Stimulated activated CD8-positive, alpha-beta memory T cell treated with anti-CD3 and anti-CD28 coated beads, Interleukin-4, amount 100 ng/mL, for 48 hours (primary cell): ENCODE measurements around the gene CDH20.

Experiments
- DNase-seq: peaks from one replicate; pipeline ENCODE4 v3.0.0-alpha.2; 2020

The CDH20 gene

GRCh38 chr18:61432590-61432989 lies 99.4 kb downstream of the CDH20 start:
- DNase-seq = no peak

GRCh38 chr18:61435064-61435652 lies 101.9 kb downstream of the CDH20 start:
- no peak for DNase-seq

- DNase-seq = no peak
Measured at GRCh38 chr18:61443081-61443725, 110.0 kb downstream of the CDH20 start.

- no peak for DNase-seq
Measured at GRCh38 chr18:61448316-61448715, 115.1 kb downstream of the CDH20 start.

GRCh38 chr18:61459896-61460648 lies 126.8 kb downstream of the CDH20 start:
- DNase-seq = no peak

- no peak for DNase-seq
Measured at GRCh38 chr18:61464551-61465142, 131.4 kb downstream of the CDH20 start.

GRCh38 chr18:61466736-61467135 lies 133.5 kb downstream of the CDH20 start:
- DNase-seq = no peak

GRCh38 chr18:61470031-61470674 lies 136.9 kb downstream of the CDH20 start:
- DNase-seq = no peak

- no peak for DNase-seq
Measured at GRCh38 chr18:61471541-61471940, 138.3 kb downstream of the CDH20 start.

- no peak for DNase-seq
Measured at GRCh38 chr18:61471942-61472341, 138.7 kb downstream of the CDH20 start.

GRCh38 chr18:61474341-61474740 lies 141.1 kb downstream of the CDH20 start:
- no peak for DNase-seq

GRCh38 chr18:61474918-61475317 lies 141.7 kb downstream of the CDH20 start:
- no peak for DNase-seq

GRCh38 chr18:61475931-61476330 lies 142.7 kb downstream of the CDH20 start:
- no peak for DNase-seq

GRCh38 chr18:61489334-61489733 lies 156.1 kb downstream of the CDH20 start:
- no peak for DNase-seq

GRCh38 chr18:61496374-61496773 lies 163.1 kb downstream of the CDH20 start:
- DNase-seq = no peak

- DNase-seq = no peak
Measured at GRCh38 chr18:61497422-61497821, 164.2 kb downstream of the CDH20 start.

- DNase-seq = peak; percentile 25
Measured at GRCh38 chr18:61502472-61502871, 169.2 kb downstream of the CDH20 start.

GRCh38 chr18:61503688-61504087 lies 170.5 kb downstream of the CDH20 start:
- DNase-seq = no peak

GRCh38 chr18:61528961-61529360 lies 195.7 kb downstream of the CDH20 start:
- DNase-seq = no peak

GRCh38 chr18:61530681-61531080 lies 197.5 kb downstream of the CDH20 start:
- no peak for DNase-seq

- DNase-seq = no peak
Measured at GRCh38 chr18:61531182-61531581, 198.0 kb downstream of the CDH20 start.

- DNase-seq = no peak
Measured at GRCh38 chr18:61531891-61532290, 198.7 kb downstream of the CDH20 start.

- no peak for DNase-seq
Measured at GRCh38 chr18:61535401-61535800, 202.2 kb downstream of the CDH20 start.
